SK-N-SH (cell line): ENCODE data around the gene RYR3. TPM values are rescaled to one million over a fixed set of nuclear protein-coding genes. Genes with fewer than 3 reads are reported as not detected.

ENCODE experiments used
- CTCF ChIA-PET: fragments of 300-600, 350-600 bp; formaldehyde crosslinking; extraction: SDS; loops from one replicate; lab custom pipeline; 2021; lab: Yijun Ruan, JAX
- POLR2A ChIA-PET: fragments of 350-600 bp; sonication (Branson Sonifier 250); formaldehyde crosslinking; extraction: SDS; loops from one replicate; lab custom pipeline; 2020; ENCODE audit warnings: antibody characterized with exemption, inconsistent platforms; lab: Yijun Ruan, JAX
- DNase-seq: peaks from one replicate; pipeline ENCODE4 v3.0.0; 2012
- H2AFZ ChIP-seq: fragments of 200-600 bp; sonication (generic); 2 replicates; pipeline ENCODE4 v1.8.1; 2016; ENCODE audit warnings: antibody characterized with exemption, mild to moderate bottlenecking, low read depth
- H3F3A ChIP-seq: fragments of 200-600 bp; sonication (generic); replicated peaks from 2 replicates; pipeline ENCODE3; 2016; ENCODE audit warnings: antibody characterized with exemption, mild to moderate bottlenecking; ENCODE audit not compliant: insufficient read depth
- H3K27ac ChIP-seq, 2 experiments: fragments of 200-500 bp in 1 of 2; fragments of 200-600 bp in 1 of 2; sonication (Bioruptor generic) in 1 of 2; sonication (generic), shearing (Covaris generic) in 1 of 2; 2 replicates each; pipeline versions ENCODE4 v1.5.1 to v1.6.1; 2014 to 2016; ENCODE audit warnings: low read depth in 2 of 2, inconsistent platforms in 1 of 2, low read length in 1 of 2, mild to moderate bottlenecking in 1 of 2, mixed read lengths in 1 of 2
- H3K27me3 ChIP-seq: fragments of 200-600 bp; sonication (generic), shearing (Covaris generic); 2 replicates; pipeline ENCODE4 v1.6.1; 2016; ENCODE audit warnings: mixed run types; ENCODE audit not compliant: insufficient read depth
- H3K36me3 ChIP-seq, 2 experiments: fragments of 200-500 bp in 1 of 2; fragments of 200-600 bp in 1 of 2; sonication (Bioruptor generic) in 1 of 2; sonication (generic) in 1 of 2; replicated peaks in 1 of 2; 2 replicates each; pipeline versions ENCODE3 to v1.5.1; 2014 to 2016; ENCODE audit warnings: low read length in 1 of 2, mild to moderate bottlenecking in 1 of 2; ENCODE audit not compliant: insufficient read depth in 2 of 2, control insufficient read depth in 1 of 2
- H3K4me1 ChIP-seq, 2 experiments: fragments of 200-500 bp in 1 of 2; fragments of 200-600 bp in 1 of 2; sonication (Bioruptor generic) in 1 of 2; sonication (generic), shearing (Covaris generic) in 1 of 2; 2 replicates each; pipeline versions ENCODE4 v1.5.1 to v1.6.1; 2014 to 2016; ENCODE audit warnings: low read depth in 1 of 2, low read length in 1 of 2, mixed run types in 1 of 2; ENCODE audit not compliant: insufficient read depth in 2 of 2, control insufficient read depth in 1 of 2
- H3K4me2 ChIP-seq: fragments of 200-600 bp; sonication (generic), shearing (Covaris generic); 2 replicates; pipeline ENCODE4 v1.6.1; 2017; ENCODE audit warnings: mixed run types
- H3K4me3 ChIP-seq, 2 experiments: fragments of 200-500 bp in 1 of 2; fragments of 200-600 bp in 1 of 2; sonication (Bioruptor generic) in 1 of 2; sonication (generic), shearing (Covaris generic) in 1 of 2; 2 replicates each; pipeline versions ENCODE4 v1.5.1 to v1.8.1; 2014 to 2016; ENCODE audit warnings: low read depth in 2 of 2, inconsistent platforms in 1 of 2, low read length in 1 of 2, mild to moderate bottlenecking in 1 of 2, mixed read lengths in 1 of 2, moderate library complexity in 1 of 2
- H3K79me2 ChIP-seq: fragments of 200-600 bp; sonication (generic); 2 replicates; pipeline ENCODE4 v1.8.1; 2017; ENCODE audit warnings: mild to moderate bottlenecking; ENCODE audit not compliant: insufficient read depth
- H3K9ac ChIP-seq: fragments of 200-600 bp; sonication (generic); 2 replicates; pipeline ENCODE4 v1.6.1; 2017; ENCODE audit warnings: mixed run types
- H3K9me2 ChIP-seq: fragments of 200-600 bp; sonication (generic); 2 replicates; pipeline ENCODE4 v1.6.1; 2017; ENCODE audit warnings: mixed run types
- H3K9me3 ChIP-seq: fragments of 200-600 bp; sonication (generic); 2 replicates; pipeline ENCODE4 v1.6.1; 2017; ENCODE audit warnings: mixed run types, mild to moderate bottlenecking, moderate library complexity
- H4K20me1 ChIP-seq: fragments of 200-600 bp; sonication (generic); 2 replicates; pipeline ENCODE4 v1.6.1; 2017; ENCODE audit warnings: mild to moderate bottlenecking, mixed run types; ENCODE audit not compliant: insufficient read depth
- CHD2 ChIP-seq: fragments of 150-350 bp; IDR thresholded peaks from 2 replicates; pipeline ENCODE4 v1.6.1; 2018; ENCODE audit warnings: low read length; ENCODE audit not compliant: partially characterized antibody
- EP300 ChIP-seq, 2 experiments: IDR thresholded peaks; 2 replicates each; pipeline versions ENCODE4 v1.4.0 to v1.6.1; 2012; ENCODE audit warnings: borderline replicate concordance in 1 of 2, low read depth in 1 of 2, low read length in 1 of 2
- EZH2phosphoT487 ChIP-seq: fragments of 200-600 bp; sonication (generic); IDR thresholded peaks from 2 replicates; pipeline ENCODE4 v1.6.1; 2017; ENCODE audit warnings: low read depth, mixed run types, mild to moderate bottlenecking, antibody characterized with exemption, moderate library complexity, borderline replicate concordance
- FOSL2 ChIP-seq: IDR thresholded peaks from 2 replicates; pipeline ENCODE4 v1.4.0; 2012; ENCODE audit warnings: low read depth, mild to moderate bottlenecking, moderate library complexity, borderline replicate concordance
- FOXM1 ChIP-seq: IDR thresholded peaks from 2 replicates; pipeline ENCODE4 v1.4.0; 2012; ENCODE audit warnings: low read depth, mild to moderate bottlenecking
- NFIC ChIP-seq: IDR thresholded peaks from 2 replicates; pipeline ENCODE4 v1.4.0; 2012; ENCODE audit warnings: borderline replicate concordance
- NRF1 ChIP-seq: IDR thresholded peaks from 2 replicates; pipeline ENCODE4 v1.6.1; 2012; ENCODE audit warnings: low read depth, mild to moderate bottlenecking, low read length
- PBX3 ChIP-seq: IDR thresholded peaks from 2 replicates; pipeline ENCODE4; 2012
- RAD21 ChIP-seq: IDR thresholded peaks from 2 replicates; pipeline ENCODE4 v1.6.1; 2012; ENCODE audit warnings: mild to moderate bottlenecking, low read length
- RCOR1 ChIP-seq: fragments of 150-350 bp; IDR thresholded peaks from 2 replicates; pipeline ENCODE4 v1.6.1; 2017; ENCODE audit warnings: antibody characterized with exemption, low read length
- REST ChIP-seq: IDR thresholded peaks from 2 replicates; pipeline ENCODE4 v1.6.1; 2012; ENCODE audit warnings: mild to moderate bottlenecking, low read depth, low read length, moderate library complexity
- RFX5 ChIP-seq: IDR thresholded peaks from 2 replicates; pipeline ENCODE4 v1.6.1; 2012; ENCODE audit warnings: mild to moderate bottlenecking, improper control_type of control experiment, low read length
- RXRA ChIP-seq: IDR thresholded peaks from 2 replicates; pipeline ENCODE4 v1.4.0; 2012; ENCODE audit warnings: low read depth, mild to moderate bottlenecking, borderline replicate concordance
- TCF12 ChIP-seq: IDR thresholded peaks from 2 replicates; pipeline ENCODE4 v1.4.0; 2012
- ZBTB33 ChIP-seq: IDR thresholded peaks from 2 replicates; pipeline ENCODE4 v1.4.0; 2012; ENCODE audit warnings: low read depth, borderline replicate concordance
- WGBS: methylation state at CpG from one replicate; pipeline ENCODE4 v1.1.6; 2017; ENCODE audit warnings: low lambda C conversion rate; 5-methylcytosine and 5-hydroxymethylcytosine counted together
- polyA plus RNA-seq, 3 experiments: library from polyadenylated mRNA; depleted of rRNA; stranded (reverse); fragments of >200 nt; gene quantifications; 2 replicates each; pipeline ENCODE4 v1.2.3, GENCODE V29; 2012
- TF ChIP-seq, protein P1 (sequence below): fragments of 150-350 bp; IDR thresholded peaks from 2 replicates; pipeline ENCODE4 v1.6.1; 2017; ENCODE audit warnings: antibody characterized with exemption, low read length, low read depth, borderline replicate concordance
- TF ChIP-seq, protein P2 (sequence below): IDR thresholded peaks from 2 replicates; pipeline ENCODE4 v1.4.0; 2012; ENCODE audit warnings: low read depth

Gene RYR3
- polyA plus RNA-seq, 1 of the 3 experiments (the other 2 are of a cell fraction), result 0.02 TPM

DNA sequence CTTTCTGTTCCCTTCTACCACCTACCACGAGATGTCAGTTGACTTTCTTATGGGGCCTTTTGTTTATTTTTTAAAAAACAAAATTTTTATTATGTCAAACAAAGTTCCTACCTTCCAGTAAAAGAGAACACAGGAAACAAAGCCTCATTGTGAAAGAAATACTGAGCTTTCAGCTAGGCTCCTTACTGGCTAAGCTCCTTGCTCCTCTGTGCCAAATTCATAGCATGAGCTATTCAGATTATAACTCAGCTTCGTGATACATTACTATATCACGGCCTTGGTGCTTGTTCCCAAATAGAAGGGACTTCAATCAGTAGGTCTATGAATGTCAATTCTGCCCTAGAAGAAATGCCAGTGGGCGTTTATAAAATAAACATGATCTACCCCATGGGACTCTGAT is 511.7 kb downstream of the RYR3 start:
- Histone ChIP-seq H3K9me2 (no peaks in the 10 kb centered on the region), H4K20me1 (no peaks in the 10 kb centered on the region), H3K36me3 (no peaks in the 10 kb centered on the region), H3K27ac (no peak overlapping the region), H3K4me3 (no peak overlapping the region), H3F3A (no peaks in the 10 kb centered on the region), H3K79me2 (no peaks in the 10 kb centered on the region), H3K4me1 (no peaks in the 10 kb centered on the region), H3K27me3 (0 out of 2 replicates have a peak, but pooled peaks cover 8% of the 10 kb centered on the region), H2AFZ (no peak overlapping the region), H3K4me2 (no peak overlapping the region), H3K9me3 (no peaks in the 10 kb centered on the region), H3K9ac (no peak overlapping the region)
- 31% methylated on average over 4 of the region's 4 CpGs for WGBS
- DNase-seq, result no peak
- POLR2A ChIA-PET, result no interaction called here
- CTCF ChIA-PET, result interaction anchor here (1.2 kb wide), 1 partner anchor 20 kb away, joined by 5 read pairs; no protein-coding TSS in a partner anchor
- TF ChIP-seq ZBTB33 (no peak), FOSL2 (no peak), RFX5 (no peak), REST (no peak), RAD21 (no peak), EP300 (IDR thresholded peaks at IDR 0.05; ENCODE audit: borderline replicate concordance in 1 of 2, low read depth in 1 of 2, low read length in 1 of 2) (no peak)
- TF ChIP-seq, protein P1, sequence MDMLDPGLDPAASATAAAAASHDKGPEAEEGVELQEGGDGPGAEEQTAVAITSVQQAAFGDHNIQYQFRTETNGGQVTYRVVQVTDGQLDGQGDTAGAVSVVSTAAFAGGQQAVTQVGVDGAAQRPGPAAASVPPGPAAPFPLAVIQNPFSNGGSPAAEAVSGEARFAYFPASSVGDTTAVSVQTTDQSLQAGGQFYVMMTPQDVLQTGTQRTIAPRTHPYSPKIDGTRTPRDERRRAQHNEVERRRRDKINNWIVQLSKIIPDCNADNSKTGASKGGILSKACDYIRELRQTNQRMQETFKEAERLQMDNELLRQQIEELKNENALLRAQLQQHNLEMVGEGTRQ, result no peak

GRCh38 chr15:33823119-33823518 is 512.4 kb downstream of the RYR3 start:
- Histone ChIP-seq H3K9me2 (no peaks in the 10 kb centered on the region), H3K4me1 (no peaks in the 10 kb centered on the region), H3K36me3 (no peaks in the 10 kb centered on the region), H3K79me2 (no peaks in the 10 kb centered on the region), H3K9ac (no peak overlapping the region), H3K27ac (no peak overlapping the region), H2AFZ (no peak overlapping the region), H4K20me1 (no peaks in the 10 kb centered on the region), H3K4me3 (no peak overlapping the region), H3K4me2 (no peak overlapping the region), H3K27me3 (0 out of 2 replicates have a peak, but pooled peaks cover 5% of the 10 kb centered on the region), H3K9me3 (no peaks in the 10 kb centered on the region), H3F3A (no peaks in the 10 kb centered on the region)
- no peak for DNase-seq
- CTCF ChIA-PET, result interaction anchor here (1.2 kb wide), 1 partner anchor 21 kb away, joined by 5 read pairs; no protein-coding TSS in a partner anchor
- POLR2A ChIA-PET, result no interaction called here
- 69% methylated on average over 3 of the region's 3 CpGs for WGBS
- TF ChIP-seq TCF12 (no peak), ZBTB33 (no peak), NRF1 (no peak), EZH2phosphoT487 (no peak), RAD21 (no peak), RXRA (no peak), EP300 (IDR thresholded peaks at IDR 0.05; ENCODE audit: borderline replicate concordance in 1 of 2, low read depth in 1 of 2, low read length in 1 of 2) (no peak), FOXM1 (no peak), NFIC (no peak), RCOR1 (no peak), CHD2 (no peak), PBX3 (no peak)
- TF ChIP-seq, protein P2, sequence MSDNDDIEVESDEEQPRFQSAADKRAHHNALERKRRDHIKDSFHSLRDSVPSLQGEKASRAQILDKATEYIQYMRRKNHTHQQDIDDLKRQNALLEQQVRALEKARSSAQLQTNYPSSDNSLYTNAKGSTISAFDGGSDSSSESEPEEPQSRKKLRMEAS, result no peak
